ENCODE results near the gene RARG. TPM values are rescaled to one million over a fixed set of nuclear protein-coding genes. Genes with fewer than 3 reads are reported as not detected.
"Not testable (repeated sequence)": the region's sequence is repeated elsewhere in the genome, so short reads cannot be mapped to it uniquely, and the experiment has no call there.

Gene RARG
- total RNA-seq, 1 donor from 2014 or later, result 168 TPM

DNA sequence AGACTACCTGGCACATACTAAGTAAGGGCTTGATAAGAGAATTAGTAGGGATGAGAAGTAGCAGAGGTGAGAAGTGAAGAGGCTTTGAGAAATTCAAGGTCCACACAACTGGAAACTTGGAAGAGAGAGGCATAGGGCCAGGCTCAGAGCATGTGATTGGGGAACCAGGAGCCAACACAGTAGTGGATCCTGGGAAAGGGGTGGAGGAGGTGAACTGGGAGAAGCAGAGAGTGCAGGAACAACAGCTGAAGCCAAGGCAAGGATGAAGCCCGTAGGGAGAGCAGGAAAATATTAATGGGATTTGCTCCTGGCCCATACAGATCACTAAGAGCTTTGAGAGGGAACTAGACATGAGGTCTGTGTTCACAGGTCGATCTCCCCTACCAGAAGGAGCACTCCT is 23.6 kb downstream of the RARG start:
- ATAC-seq, result no peak

DNA sequence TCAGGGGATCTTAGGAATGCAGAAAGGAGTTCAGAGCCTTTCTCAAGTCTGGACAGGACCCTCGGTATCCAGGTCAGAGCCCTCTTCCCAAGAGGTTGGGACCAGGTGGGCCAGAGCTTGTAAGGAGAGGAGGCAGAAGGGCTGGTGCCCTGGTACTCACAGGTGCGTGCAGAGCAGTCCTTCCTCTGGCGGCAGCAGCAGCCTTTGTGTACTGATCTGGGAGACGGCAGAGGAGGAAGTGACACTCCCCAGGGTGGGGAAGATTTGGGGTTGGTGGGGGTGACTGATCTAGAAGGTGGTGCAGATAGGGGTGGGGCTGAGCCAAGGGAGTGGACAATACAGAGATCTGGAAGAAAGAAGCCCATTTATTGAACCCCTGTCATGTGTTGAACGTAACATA is 25.0 kb downstream of the RARG start, which contains the start of gene ITGB7:
Gene ITGB7, minus strand, starts transcription at position 210 of the 400 bp plus-strand sequence. CDS start 6,808 bp downstream, outside the sequence.
- peak; percentile 67 for ATAC-seq

DNA sequence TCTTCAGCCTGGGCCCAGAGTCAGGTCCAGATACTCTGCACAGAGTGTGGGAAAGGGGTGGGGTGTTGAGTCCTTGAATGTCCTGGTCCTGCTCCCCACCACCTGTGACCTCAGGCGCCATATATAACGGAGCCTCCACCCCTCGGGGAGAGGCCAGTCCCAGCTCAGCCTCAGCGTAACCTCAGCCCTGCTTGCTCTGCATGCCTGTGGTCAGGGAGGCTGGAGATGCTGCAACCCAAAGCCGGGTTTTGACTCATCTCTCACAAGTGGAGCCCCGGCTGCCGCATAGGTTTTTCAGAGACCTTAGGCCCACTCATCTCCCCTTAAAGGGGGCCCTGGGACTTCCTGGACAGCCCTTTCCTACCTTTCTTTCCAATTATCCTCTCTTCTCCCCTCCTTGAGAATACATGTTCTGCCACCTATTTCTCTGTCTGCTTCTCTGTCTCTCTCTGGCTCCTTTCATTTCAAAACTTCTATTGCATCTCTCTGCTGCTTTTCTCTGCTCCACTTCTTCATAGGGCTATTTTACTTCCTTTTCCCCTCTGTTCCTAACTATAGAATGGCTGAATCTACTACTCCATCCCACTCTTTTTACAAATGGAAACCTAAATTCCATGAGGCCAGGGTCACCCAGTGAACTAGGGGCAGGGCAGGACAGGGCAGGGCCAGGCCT is 26.1 kb downstream of the RARG start:
- peak; percentile 13 for ATAC-seq

DNA sequence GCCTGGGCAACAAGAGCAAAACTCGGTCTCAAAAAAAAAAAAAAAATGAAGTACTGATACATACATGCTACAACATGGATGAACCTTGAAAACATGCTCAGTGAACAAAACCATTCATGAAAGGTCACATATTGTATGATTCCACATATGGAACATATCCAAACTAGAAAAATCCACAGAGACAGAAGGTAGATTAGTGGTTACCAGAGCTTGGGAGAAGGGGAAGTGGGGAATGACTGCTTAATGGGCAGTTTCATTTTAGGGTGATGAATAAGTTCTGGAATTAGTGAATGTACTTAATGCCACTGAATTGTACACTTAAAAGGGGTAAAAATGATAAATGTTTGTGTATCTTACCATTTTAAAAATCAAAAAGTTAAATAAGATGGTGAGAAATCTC is 27.7 kb downstream of the RARG start:
- ATAC-seq, result no peak

DNA sequence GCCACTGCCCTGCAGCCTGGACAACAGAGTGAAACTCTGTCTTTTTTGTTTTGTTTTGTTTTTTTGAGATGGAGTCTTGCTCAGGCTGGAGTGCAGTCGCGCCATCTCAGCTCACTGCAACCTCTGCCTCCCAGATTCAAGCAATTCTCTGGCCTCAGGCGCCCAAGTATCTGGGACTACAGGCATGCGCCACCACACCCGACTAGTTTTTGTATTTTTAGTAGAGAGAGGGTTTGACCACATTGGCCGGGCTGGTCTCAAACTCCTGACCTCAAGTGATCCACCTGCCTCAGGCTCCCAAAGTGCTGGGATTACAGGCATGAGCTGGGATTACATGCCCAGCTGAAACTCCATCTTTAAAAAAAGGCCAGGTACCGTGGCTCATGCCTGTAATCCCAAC is 29.7 kb downstream of the RARG start:
- not testable (repeated sequence) for ATAC-seq

DNA sequence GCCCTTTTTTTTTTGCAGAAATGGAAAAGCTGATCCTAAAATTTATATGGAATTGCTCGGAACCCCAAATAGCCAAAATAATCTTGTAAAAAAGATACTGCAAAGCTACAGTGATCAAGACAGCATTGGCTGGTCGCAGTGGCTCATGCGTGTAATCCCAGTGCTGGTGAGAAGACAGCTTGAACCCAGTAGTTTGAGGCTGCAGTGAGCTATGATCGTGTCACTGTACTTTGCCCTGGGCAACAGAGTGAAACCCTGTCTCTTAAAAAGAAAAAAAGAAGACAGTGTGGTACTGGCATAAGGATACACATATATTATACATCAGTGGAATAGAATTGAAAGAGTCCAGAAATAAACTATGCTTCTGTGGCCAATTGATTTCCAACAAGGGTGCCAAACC is 30.4 kb downstream of the RARG start:
- no peak for ATAC-seq

DNA sequence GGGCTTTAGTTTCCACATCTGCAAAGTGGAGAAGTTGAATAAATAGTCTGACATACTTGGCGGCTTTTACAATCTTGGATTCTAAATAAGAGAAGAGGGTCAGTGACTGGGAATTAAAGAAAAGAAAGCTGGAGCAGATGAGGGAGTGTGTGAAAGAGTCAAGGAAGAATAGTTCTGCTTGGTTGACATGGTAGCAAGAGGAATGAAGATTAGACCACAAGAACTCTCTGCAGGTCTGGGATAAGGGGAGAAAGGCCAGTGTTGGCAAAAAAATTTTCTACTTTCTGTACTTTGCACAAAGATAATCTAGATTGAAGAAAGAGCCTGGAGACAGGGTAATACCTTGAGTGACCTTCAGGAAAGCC is 30.9 kb downstream of the RARG start:
- ATAC-seq, result no peak

DNA sequence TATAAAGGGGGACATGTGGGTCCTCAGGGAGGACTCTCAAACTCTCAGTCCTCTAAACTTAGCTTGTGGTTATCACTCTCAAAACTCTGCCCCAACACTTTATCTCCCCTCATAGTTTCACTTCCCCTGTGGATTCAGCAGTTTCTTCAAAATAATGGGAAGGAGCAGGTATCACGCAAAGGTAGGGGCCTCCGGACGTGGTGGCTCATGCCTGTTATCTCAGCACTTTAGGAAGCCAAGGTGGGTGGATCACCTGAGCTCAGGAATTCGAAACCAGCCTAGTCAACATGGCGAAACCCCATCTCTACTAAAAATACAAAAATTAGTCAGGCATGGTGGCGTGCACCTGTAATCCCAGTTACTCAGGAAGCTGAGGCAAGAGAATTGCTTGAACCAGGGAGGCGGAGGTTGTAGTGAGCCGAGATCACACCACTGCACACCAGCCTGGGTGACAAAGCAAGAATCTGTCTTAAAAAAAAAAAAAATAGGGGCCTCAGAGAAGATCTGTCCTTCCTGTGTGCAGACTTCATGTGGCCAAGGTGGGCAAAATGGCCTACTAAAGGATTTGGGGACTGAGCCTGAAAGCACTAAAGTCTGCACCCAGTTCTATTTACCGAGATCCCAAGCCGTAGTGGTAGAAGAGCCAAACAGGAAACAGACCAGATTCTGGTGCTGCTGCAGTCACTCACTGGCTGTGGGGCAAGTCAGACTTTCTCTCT is 31.4 kb downstream of the RARG start:
- ATAC-seq, result no peak

DNA sequence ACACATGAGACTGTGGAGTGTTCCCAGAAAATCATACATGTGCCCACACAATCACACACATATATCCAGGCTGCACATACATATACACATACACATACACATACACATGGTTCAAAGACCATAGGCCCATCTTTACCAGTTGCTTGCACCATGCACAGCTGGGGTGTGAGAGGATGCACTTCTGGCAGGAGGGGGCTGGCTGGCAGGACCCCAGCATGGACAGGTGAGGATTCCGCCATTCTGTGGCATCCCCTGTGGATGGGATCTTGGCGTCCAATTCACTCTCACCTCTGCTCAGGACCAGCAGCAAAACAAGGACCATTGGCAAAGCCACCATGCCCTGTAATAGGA is 31.9 kb downstream of the RARG start:
- ATAC-seq, result no peak

DNA sequence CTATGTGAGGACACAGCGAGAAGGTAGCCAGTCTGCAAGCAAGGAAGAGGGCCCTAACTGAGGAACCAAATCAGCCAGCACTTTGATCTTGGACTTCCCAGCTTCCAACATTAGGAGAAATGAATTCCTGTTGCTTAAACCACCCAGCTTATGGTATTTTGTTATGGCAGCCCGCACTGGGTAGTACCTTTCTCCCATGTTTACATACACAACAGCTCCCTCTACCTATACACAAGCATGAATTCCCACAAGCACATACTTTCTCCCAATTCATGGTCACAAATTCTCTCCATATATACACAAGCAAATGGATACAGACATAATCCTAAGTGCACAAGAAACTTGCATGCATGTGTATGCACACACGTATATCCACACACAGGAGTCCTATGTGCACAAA is 32.3 kb downstream of the RARG start:
- no peak for ATAC-seq

DNA sequence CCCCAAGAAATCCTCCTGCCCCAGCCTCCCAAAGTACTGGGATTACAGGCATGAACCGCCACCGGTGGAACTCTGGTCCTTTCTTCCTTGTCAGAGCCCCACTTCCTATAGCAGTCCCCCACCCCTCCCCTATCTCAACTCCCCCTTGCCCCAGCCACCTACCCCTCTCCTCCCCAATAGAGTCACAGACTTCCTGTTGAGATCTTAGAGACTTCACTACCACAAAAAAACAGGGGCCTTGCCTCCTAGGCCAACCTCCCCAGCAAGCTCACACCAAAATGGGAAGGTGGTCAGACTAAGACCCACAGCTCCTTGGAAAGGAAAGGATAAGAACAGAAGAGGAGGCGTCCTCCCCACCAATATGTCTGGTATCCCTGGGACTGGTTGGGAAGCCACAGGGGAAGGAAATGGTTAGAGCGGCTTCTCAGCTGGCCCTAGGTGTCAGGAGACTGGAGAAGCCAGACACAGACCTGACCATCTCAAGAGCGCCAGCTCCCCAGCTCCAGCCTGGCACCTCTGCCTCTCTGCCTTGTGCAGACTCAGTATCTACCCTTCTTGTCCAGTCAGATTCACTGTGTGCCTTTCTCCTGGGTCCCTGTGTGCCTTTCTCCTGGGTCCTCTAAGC is 33.4 kb downstream of the RARG start:
- ATAC-seq, result no peak

DNA sequence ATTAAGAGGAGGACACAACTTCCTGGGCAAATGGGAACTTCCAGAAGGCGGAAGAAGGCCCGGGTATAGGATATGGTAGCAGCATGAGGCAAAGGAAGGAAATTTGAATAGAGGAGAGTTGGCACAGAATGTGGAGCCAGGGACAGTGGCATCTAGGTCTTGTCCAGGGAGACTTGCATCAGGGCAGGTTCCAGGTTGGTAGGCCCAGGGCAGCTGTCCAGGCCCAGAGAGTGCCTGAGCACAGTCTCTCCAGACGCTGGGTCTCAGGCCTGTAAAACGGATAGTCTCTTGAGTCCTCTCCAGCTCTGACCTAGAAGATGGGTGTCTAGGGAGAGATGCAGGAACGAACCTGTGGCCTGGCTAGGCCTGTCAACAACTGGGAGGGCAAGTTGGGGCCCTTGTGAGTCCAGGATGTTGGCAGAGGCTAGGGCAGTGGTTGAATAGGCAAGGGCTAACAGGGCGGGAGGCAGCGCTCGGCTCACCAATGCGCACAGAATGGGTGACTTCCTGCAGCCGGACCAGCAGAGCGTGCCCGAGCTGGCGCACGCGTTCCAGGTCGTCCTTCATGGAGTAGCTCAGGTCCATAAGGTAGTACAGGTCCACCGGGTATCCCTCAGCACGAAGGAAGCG is 34.9 kb downstream of the RARG start:
- peak; percentile 27 for ATAC-seq

DNA sequence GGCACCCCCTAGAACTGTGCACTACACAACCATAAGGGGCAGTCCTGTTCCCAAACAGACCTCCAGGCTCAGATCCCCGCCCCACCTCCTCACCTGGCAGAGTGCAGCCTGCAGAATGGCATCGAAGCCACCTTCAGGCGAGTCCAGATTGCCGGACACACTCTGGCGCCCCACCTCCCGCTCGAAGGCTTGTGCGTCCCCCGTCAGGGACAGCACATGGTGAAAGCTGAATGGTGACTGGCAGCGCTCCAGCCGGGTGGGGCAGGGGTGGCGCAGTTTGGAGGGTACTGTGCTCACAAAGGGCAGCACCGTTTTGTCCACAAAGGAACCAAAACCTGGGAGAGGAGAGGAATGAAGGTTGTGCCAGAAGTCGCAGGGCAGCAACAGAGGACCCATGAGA is 35.5 kb downstream of the RARG start:
- no peak for ATAC-seq

DNA sequence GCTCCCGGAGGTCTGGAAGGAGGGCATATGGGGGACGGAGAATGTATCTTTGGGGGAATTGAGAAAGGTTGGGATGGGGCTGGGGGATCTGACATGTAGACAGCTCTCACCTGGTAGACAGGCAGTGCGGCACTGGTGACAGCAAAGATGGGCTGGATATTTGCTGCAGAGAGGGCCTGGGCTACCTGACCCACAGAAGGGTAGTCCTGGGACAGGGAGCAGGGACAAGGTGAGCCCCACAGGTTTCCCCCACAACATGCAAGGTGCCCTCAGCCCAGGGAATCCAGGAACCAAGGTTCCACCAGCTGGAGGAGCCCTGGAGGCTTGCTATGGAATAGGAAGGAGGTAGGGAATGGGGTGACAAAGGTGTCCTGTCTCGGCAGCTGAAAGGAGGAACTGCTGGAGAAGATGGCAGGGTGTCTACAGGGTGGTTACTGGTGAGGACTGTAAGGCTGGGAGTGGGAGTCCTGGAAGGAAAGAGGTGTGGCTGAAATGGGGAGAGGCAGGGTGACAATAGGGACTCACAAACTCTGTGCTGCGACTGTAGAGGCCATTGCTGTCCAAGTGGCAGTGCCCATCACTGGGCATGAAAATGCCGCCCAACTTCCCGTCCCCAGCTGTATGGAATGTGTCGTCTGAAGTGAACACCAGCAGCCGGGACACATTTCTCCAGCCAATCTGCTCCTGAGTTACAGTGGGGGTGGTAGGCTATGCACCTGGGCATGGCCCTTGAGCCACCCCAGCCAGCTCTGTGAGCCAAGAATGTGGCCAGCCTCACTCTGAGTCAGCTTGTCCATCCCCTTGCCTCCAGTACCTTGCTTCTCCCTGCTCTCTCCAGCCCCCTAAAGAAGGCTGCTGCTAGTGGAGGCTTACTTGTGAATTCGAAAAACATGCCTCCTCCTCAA is 36.2 kb downstream of the RARG start:
- ATAC-seq, result no peak

DNA sequence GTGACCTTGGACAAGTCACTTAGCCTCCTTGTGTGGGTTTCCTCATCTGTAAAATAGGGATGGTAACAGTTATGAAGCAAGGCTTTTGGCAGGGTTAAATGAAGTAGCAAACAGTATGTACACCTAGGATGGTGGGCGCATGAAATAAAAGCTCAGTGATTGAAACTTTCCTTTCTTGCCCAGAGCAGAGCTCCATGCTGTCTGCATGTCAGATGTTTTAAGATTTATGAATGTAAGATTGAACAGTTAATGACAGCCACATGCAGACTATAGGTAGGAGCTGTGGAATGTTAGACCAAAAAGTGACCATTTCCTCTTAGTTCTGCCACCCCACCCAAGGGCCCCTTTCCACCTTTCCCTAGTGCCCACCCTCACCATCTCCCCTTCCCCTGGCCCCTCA is 37.0 kb downstream of the RARG start:
- ATAC-seq, result no peak

DNA sequence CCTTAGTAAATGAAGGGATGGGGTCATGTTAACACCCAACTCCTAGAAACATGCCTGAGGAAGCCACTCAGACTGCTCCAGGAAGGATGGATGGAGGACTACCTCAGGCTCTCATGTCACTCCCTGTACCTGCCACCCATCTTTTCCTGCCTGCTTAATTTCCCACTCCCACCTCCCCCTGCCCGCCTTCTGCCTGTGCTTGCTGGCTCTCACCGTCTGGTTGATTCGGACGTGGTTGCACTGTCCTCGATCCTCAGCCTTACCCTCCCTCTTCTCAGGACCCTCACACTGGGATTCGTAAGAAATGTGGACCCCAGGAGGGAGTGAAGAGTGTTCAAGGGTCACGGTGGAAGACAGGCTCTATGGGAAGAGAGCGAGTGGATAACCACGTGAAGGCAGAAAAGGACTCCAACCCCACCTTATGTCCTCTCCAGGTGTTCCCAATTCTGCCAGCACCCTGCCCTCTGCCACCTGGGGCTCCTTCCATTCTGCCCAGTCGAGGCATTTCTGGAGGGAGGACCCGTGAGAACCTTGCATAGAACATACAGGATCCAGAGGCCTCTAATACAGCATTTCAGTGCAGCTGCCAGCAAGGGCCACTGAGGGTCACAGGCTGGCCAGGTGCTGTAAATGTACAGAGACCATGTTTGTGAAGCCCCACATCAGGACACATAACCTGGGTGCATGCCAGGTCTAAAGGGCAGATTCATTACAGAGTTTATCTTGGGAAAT is 37.9 kb downstream of the RARG start:
- ATAC-seq, result no peak

DNA sequence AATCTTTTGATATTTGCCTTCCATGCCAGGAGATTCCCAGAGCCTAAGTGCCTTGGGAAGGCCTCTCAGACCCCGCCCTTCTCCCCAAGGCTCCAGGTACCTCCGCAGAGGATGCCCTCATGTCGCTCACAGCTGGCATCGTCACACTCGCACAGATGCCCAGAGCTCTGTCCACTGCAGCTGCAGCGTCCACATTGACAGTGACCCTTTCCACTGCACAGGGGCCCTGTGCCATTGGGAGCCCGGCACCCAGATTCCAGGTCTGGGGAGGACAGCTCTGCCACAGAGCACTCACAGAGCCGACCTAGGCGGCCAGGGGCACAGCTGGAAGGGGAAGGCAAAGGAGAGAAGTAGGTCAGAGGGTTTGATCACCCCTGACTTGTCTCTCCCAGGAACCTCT is 39.0 kb downstream of the RARG start:
- no peak for ATAC-seq

DNA sequence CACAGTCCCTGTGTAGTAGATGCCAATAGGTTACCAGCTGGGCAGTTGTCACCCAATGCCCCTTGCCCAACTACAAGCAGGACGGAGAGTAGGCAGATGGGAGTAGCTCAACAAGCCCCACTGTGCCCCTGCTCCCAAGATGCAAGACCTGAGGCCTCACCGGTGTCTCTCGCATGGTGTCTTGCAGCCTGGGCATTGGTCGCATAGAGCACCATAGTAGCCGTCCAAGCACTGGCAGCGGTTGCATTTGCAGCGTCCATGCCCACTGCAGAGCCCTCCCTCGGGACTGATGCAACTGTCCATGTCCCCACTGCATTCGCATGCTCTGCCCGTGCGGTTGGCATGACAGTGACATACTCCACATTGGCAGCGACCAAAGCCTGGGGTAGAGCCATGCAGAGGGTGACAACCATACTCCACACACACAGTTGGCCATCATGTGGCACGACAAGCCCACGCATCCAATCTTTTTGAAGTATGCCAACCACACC is 39.4 kb downstream of the RARG start:
- ATAC-seq, result no peak

DNA sequence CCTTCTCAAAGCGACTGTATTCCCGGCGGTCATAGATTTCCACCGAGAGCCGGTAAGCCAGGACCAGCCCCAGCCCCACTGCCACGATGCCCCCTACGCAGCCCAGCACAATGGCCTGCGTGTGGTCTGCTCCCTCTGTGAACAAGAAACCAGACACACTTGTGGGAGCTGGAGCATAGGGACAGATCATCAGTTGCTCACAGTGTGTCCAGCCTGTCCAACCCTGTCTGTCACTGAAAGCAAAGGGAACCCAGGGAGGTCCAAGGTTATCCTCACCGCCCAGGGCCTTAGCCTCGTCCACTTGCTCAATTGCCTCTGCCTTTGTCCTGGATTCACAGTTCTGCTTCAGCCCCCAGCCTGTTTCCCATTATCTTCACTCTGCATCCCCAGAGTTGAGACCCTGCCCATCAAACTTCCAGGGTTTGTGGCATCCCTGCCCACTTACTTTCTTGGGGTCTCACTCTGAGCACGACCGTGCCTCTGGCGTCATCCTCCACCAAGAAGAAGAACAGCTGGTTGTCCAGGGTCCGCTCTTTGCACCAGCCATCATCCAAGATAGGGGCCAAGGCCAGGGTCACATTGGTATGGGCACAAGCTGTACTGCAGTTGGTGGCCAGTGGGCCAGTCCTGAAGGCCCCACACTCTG is 40.0 kb downstream of the RARG start:
- ATAC-seq, result no peak

DNA sequence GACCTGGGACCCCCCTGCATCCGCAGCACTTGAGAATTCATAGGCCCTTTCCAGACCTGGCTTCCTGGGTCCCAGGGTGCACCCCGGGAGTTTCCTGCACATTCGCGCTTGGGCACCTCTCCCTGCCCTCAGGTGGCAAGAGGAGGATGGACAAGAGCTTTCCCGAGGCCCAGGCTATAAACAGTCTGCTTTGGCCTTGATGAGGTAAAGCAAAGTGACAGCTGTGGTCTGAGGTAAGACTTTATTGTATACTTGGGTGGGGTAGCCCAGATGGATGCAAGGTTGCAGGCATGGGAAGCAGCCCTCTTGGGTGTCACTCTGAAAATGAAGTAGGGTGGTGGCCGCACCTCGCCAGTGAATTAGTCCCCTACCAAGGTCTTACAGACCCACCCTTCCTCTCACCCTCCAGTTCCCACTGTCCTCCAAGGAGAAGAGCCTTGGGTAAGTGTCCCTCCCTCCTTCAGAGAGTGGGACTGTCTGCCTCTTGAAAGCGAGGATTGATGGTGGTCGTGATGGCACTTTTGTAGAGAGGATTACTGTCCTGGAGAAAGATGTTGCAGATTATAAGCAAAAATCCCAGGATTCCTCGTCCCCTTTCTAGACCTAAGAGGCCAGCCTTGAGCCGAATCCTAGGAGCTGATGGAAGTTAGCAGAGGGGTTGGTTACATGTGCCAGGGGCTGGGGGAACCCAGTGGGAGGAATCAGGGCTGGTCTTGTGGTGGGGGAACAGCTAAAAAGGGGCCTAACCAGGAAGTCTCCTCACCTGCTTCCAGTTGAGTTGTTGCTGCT is 40.7 kb downstream of the RARG start:
- ATAC-seq, result no peak
